A673 (cell line): ENCODE measurements around the gene RANBP10. TPM values are rescaled to one million over a fixed set of nuclear protein-coding genes. Genes with fewer than 3 reads are reported as not detected.
A peak's percentile ranks its signal among the peaks of the same experiment; 100 is the strongest.
"Not testable (repeated sequence)": the region's sequence is repeated elsewhere in the genome, so short reads cannot be mapped to it uniquely, and the experiment has no call there.

Experiments used
- BruUV-seq: library from RNA; stranded (reverse); fragments of 400-500 nt; replicated peaks from 2 replicates; lab custom pipeline; 2021; lab: Mats Ljungman, UMichigan
- CTCF ChIA-PET: fragments of 300-600 bp; sonication (Branson Sonifier 250); formaldehyde crosslinking; loops from one replicate; lab custom pipeline; 2022; ENCODE audit warnings: antibody characterized with exemption; lab: Charles Lee
- POLR2A ChIA-PET: fragments of 300-600 bp; sonication (Branson Sonifier 250); formaldehyde crosslinking; loops from one replicate; lab custom pipeline; 2022; ENCODE audit warnings: antibody characterized with exemption; ENCODE audit not compliant: low non-redundant PET; lab: Charles Lee
- DNase-seq: peaks from one replicate; pipeline ENCODE4 v3.0.0-alpha.2; 2015; ENCODE audit warnings: low spot score
- H3K27ac ChIP-seq: fragments of 200-600 bp; sonication (generic); 2 replicates; pipeline ENCODE4 v1.5.1; 2016; ENCODE audit warnings: mixed run types, low read depth, mild to moderate bottlenecking, mixed read lengths, antibody characterized with exemption, low read length; ENCODE audit not compliant: poor library complexity, severe bottlenecking
- H3K27me3 ChIP-seq: fragments of 200-600 bp; sonication (generic); replicated peaks from 2 replicates; pipeline ENCODE4 v1.6.1; 2017; ENCODE audit warnings: mixed run types, low read depth, mild to moderate bottlenecking, mixed read lengths, antibody characterized with exemption, low read length; ENCODE audit not compliant: insufficient read depth, poor library complexity
- H3K36me3 ChIP-seq: fragments of 200-600 bp; sonication (generic); 2 replicates; pipeline ENCODE4 v1.6.1; 2016; ENCODE audit warnings: mixed run types, mild to moderate bottlenecking, mixed read lengths, antibody characterized with exemption, low read length; ENCODE audit not compliant: insufficient read depth, poor library complexity, severe bottlenecking
- H3K4me1 ChIP-seq: fragments of 200-600 bp; sonication (generic); 2 replicates; pipeline ENCODE4 v1.6.1; 2017; ENCODE audit warnings: mixed run types, mild to moderate bottlenecking, mixed read lengths, antibody characterized with exemption, low read length; ENCODE audit not compliant: insufficient read depth, poor library complexity, severe bottlenecking
- H3K4me3 ChIP-seq: fragments of 200-600 bp; sonication (generic); 2 replicates; pipeline ENCODE4 v1.5.1; 2016; ENCODE audit warnings: low read depth, mixed run types, mild to moderate bottlenecking, mixed read lengths, low read length; ENCODE audit not compliant: poor library complexity, severe bottlenecking
- H3K9me3 ChIP-seq: fragments of 200-600 bp; sonication (generic); 2 replicates; pipeline ENCODE4 v1.6.1; 2016; ENCODE audit warnings: mixed run types, low read depth, mild to moderate bottlenecking, mixed read lengths, antibody characterized with exemption, low read length; ENCODE audit not compliant: poor library complexity, severe bottlenecking
- CTCF ChIP-seq: fragments of 300-800, 200-600 bp; sonication (generic); conservative IDR thresholded peaks from 2 replicates; pipeline ENCODE4 v1.5.1; 2017; ENCODE audit warnings: low read depth, mild to moderate bottlenecking, antibody characterized with exemption, low read length, moderate library complexity, mixed read lengths
- EZH2 ChIP-seq: fragments of 200-600 bp; sonication (generic); IDR thresholded peaks from 2 replicates; pipeline ENCODE4 v1.6.1; 2017; ENCODE audit warnings: borderline replicate concordance, low read depth, mild to moderate bottlenecking, mixed read lengths, antibody characterized with exemption, low read length; ENCODE audit not compliant: poor library complexity, severe bottlenecking
- intact Hi-C: fragments of 100-400 bp; cut with micrococcal nuclease; formaldehyde crosslinking; loops from one replicate; pipeline ENCODE4 v1.10.0; 2022; ENCODE audit not compliant: unreplicated experiment
- total RNA-seq: library from RNA; stranded (reverse); gene quantifications from 2 replicates; pipeline ENCODE4 v1.2.3, GENCODE V29; 2021

Gene RANBP10
- total RNA-seq, 1 experiment from 2014 or later, result 28.0 TPM

- POLR2A ChIA-PET, result no interaction called here
- peak overlapping the region; percentile 89 for H3K4me3 ChIP-seq
- DNase-seq, result peak; percentile 33
- intact Hi-C loops, result no loop called here
- no peaks in the 10 kb centered on the region for H3K27me3 ChIP-seq
- no peaks in the 10 kb centered on the region for H3K9me3 ChIP-seq
- no peaks in the 10 kb centered on the region for H3K36me3 ChIP-seq
- BruUV-seq, result no TSS peak
- peaks cover 29% of the 10 kb centered on the region for H3K4me1 ChIP-seq
- peak overlapping the region; percentile 99 for H3K27ac ChIP-seq
- TF ChIP-seq EZH2, result no peak
- TF ChIP-seq CTCF, result no peak
- CTCF ChIA-PET, result no interaction called here
These were observed 34.9 kb upstream of the RANBP10 start for GRCh38 chr16:67841198-67841815.

GRCh38 chr16:67837811-67838210 is 31.5 kb upstream of the RANBP10 start:
- no peak overlapping the region for H3K4me3 ChIP-seq
- H3K36me3 ChIP-seq, result no peaks in the 10 kb centered on the region
- no peaks in the 10 kb centered on the region for H3K27me3 ChIP-seq
- BruUV-seq, result no TSS peak
- no peak overlapping the region for H3K27ac ChIP-seq
- H3K9me3 ChIP-seq, result no peaks in the 10 kb centered on the region
- ChIA-PET CTCF (interaction anchor here (0.7 kb wide), 1 partner anchor 129 kb away, joined by 3 read pairs; no protein-coding TSS in a partner anchor), POLR2A (no interaction called here)
- peaks cover 6% of the 10 kb centered on the region for H3K4me1 ChIP-seq
- TF ChIP-seq EZH2 (no peak), CTCF (no peak)
- intact Hi-C loops, result no loop called here
- no peak for DNase-seq

GRCh38 chr16:67837190-67837589 is 30.8 kb upstream of the RANBP10 start:
- H3K27ac ChIP-seq, H3K36me3 ChIP-seq, H3K27me3 ChIP-seq, intact Hi-C loops, H3K4me3 ChIP-seq, H3K9me3 ChIP-seq, H3K4me1 ChIP-seq, POLR2A ChIA-PET, BruUV-seq, DNase-seq: not testable (repeated sequence)
- CTCF ChIA-PET, result interaction anchor here (0.7 kb wide), 1 partner anchor 21 kb away, joined by 4 read pairs; no protein-coding TSS in a partner anchor

- H3K4me3 ChIP-seq, result peak overlapping the region; percentile 79
- POLR2A ChIA-PET, result interaction anchor here (0.6 kb wide), 1 partner anchor 39 kb away, joined by 5 read pairs; no protein-coding TSS in a partner anchor
- CTCF ChIA-PET, result interaction anchor here (0.6 to 2.3 kb wide), 2 partner anchors 18 to 104 kb away, joined by 3 to 10 read pairs; no protein-coding TSS in a partner anchor
- BruUV-seq, result no TSS peak
- no peak for DNase-seq
- TF ChIP-seq EZH2, result no peak
- TF ChIP-seq CTCF, result no peak
- H3K27ac ChIP-seq, result no peak overlapping the region
- H3K27me3 ChIP-seq, result no peaks in the 10 kb centered on the region
- H3K36me3 ChIP-seq, result peaks cover 23% of the 10 kb centered on the region
- H3K9me3 ChIP-seq, result no peaks in the 10 kb centered on the region
- intact Hi-C loops, result no loop called here
- no peaks in the 10 kb centered on the region for H3K4me1 ChIP-seq
These were observed 27.9 kb upstream of the RANBP10 start for GRCh38 chr16:67834242-67834614.
